ENCODE data around the gene PCDH20.
"Not testable (repeated sequence)": the region's sequence is repeated elsewhere in the genome, so short reads cannot be mapped to it uniquely, and the experiment has no call there.

The PCDH20 gene

GRCh38 chr13:61406275-61406674 is 9.4 kb downstream of the PCDH20 start:
- TF ChIP-seq ZFX (IDR thresholded peaks at IDR 0.05): no peak
- TF ChIP-seq, protein P1, sequence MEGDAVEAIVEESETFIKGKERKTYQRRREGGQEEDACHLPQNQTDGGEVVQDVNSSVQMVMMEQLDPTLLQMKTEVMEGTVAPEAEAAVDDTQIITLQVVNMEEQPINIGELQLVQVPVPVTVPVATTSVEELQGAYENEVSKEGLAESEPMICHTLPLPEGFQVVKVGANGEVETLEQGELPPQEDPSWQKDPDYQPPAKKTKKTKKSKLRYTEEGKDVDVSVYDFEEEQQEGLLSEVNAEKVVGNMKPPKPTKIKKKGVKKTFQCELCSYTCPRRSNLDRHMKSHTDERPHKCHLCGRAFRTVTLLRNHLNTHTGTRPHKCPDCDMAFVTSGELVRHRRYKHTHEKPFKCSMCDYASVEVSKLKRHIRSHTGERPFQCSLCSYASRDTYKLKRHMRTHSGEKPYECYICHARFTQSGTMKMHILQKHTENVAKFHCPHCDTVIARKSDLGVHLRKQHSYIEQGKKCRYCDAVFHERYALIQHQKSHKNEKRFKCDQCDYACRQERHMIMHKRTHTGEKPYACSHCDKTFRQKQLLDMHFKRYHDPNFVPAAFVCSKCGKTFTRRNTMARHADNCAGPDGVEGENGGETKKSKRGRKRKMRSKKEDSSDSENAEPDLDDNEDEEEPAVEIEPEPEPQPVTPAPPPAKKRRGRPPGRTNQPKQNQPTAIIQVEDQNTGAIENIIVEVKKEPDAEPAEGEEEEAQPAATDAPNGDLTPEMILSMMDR (conservative IDR thresholded peaks at IDR 0.05): no peak
- no peak overlapping the region for H3K27ac ChIP-seq

DNA sequence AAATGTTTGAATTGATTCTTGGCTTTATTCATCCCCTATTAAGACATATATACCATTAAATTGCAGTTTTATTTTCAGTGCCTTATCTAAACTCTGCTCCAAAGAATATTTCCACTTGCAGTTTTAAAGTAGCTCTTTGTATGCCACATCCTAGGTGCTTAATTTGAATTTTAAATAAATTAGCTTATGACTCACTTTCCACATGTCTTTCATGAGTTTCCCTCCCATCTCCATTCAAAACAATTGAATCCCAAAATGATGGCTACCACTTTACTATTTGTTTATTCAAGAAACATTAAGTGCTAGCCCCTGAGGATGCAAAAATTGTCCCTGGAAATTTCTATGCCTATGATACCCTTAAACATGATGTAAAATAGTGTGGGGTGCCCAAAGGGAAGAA is 19.5 kb downstream of the PCDH20 start:
- H3K27ac ChIP-seq: no peak overlapping the region
- no peak for TF ChIP-seq ZFX (IDR thresholded peaks at IDR 0.05)
- TF ChIP-seq, protein P1 (conservative IDR thresholded peaks at IDR 0.05): no peak

DNA sequence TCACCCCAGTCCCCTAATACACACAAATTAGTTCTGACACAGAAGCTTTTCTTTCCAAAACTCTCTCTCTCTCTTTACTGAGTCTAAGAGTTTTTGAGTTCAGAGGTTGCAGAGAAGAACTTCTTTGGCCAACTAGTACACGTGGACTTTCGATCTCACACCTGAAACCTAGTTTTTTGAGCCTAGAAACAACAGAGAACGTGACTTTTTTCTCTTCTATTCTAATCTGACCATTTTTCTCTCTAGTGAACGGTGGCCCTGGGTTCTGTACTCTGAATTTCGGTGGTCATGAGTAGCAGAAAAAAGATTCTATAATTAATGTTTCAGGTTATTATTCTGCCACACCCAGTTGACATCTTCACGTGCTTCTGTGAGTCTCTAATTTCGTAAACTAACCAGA is 24.2 kb downstream of the PCDH20 start:
- TF ChIP-seq, protein P1 (conservative IDR thresholded peaks at IDR 0.05): no peak
- no peak for TF ChIP-seq ZFX (IDR thresholded peaks at IDR 0.05)
- H3K27ac ChIP-seq: no peak overlapping the region

DNA sequence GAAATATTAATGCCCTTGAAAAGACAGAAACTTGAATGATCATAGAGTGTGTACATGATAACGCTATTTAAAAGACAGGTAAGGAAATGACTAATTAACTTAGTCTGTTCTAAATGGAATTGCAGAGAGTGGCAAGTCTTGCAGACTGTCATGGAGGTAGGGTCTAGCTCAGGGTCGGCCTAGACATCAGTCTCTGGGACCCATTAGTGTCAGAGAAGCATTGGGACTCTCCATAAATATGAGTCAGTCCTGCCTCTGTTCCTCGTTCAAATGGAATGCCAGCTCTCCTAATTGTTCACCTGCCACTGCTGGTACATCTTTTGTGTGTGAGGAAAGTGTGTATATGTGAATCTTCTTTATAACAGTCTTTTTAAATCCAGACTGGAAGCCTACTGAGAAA is 28.0 kb downstream of the PCDH20 start:
- no peak overlapping the region for H3K27ac ChIP-seq
- no peak for TF ChIP-seq ZFX (IDR thresholded peaks at IDR 0.05)
- TF ChIP-seq, protein P1 (conservative IDR thresholded peaks at IDR 0.05): no peak

GRCh38 chr13:61383111-61383510 is 32.5 kb downstream of the PCDH20 start:
- no peak overlapping the region for H3K27ac ChIP-seq

DNA sequence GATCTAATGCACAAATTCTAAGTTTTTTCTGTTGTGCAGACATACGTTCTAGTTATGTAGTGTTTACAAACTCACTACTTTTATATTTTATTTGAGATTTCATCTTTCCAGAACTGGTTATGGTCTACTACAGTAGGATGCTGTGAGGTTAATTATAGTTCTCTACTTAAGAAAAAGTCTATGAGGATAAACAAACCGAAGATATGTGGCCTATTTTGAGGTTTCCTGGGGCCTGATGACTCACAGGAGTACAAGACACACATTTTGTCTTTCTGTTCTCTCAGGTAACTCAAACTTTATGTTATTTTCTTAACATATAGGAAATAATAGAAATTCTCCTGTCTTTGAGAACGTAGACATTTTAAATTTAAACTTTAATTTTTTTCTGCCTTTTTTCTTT is 45.1 kb downstream of the PCDH20 start:
- TF ChIP-seq, protein P1 (conservative IDR thresholded peaks at IDR 0.05): no peak
- TF ChIP-seq ZFX (IDR thresholded peaks at IDR 0.05): no peak
- H3K27ac ChIP-seq: no peak overlapping the region

More at GRCh38 chr13:61383111-61383510, 32.5 kb downstream of the PCDH20 start:
- TF ChIP-seq ZFX (IDR thresholded peaks at IDR 0.05): no peak
- TF ChIP-seq, protein P1 (conservative IDR thresholded peaks at IDR 0.05): no peak

GRCh38 chr13:61364690-61365089 is 51.0 kb downstream of the PCDH20 start:
- H3K27ac ChIP-seq: not testable (repeated sequence)

- TF ChIP-seq, protein P1 (conservative IDR thresholded peaks at IDR 0.05): no peak
- TF ChIP-seq ZFX (IDR thresholded peaks at IDR 0.05): no peak
- no peak overlapping the region for H3K27ac ChIP-seq
Measured at GRCh38 chr13:61362522-61362921, 53.1 kb downstream of the PCDH20 start.
